22Rv1 (cell line): ENCODE data around the gene OCRL.

Experiments used
- H3K27ac ChIP-seq: fragments of 450-650 bp; 2 replicates; pipeline ENCODE4 v1.5.1; 2017
- ZFX ChIP-seq: fragments of 450-650 bp; IDR thresholded peaks from 2 replicates; pipeline ENCODE4 v1.6.1; 2017; ENCODE audit warnings: antibody characterized with exemption, borderline replicate concordance
- TF ChIP-seq, protein P1 (sequence below): fragments of 450-650 bp; IDR thresholded peaks from 2 replicates; pipeline ENCODE4 v1.5.1; 2017; ENCODE audit warnings: mild to moderate bottlenecking

OCRL gene

DNA sequence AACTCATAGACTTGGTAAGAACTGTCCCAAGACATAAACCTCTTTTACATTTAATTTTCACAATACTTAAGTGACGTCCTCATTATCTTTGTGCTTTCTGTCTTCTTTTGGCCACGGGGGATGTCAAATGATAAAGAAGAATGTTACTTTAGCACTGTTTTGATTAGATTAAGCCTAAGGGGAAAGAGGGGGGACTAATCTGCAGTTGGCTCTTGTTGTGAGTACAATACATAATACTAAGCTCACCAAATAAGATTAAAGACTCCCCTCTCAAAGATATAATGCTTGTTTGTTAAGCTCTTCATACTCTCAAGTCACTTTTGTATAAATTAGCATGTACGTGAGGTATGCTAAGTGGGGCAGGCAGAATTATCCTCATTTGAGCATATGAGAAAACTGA, 36.5 kb downstream of the OCRL start:
- H3K27ac ChIP-seq, result no peak overlapping the region
- TF ChIP-seq ZFX, result no peak
- TF ChIP-seq, protein P1, sequence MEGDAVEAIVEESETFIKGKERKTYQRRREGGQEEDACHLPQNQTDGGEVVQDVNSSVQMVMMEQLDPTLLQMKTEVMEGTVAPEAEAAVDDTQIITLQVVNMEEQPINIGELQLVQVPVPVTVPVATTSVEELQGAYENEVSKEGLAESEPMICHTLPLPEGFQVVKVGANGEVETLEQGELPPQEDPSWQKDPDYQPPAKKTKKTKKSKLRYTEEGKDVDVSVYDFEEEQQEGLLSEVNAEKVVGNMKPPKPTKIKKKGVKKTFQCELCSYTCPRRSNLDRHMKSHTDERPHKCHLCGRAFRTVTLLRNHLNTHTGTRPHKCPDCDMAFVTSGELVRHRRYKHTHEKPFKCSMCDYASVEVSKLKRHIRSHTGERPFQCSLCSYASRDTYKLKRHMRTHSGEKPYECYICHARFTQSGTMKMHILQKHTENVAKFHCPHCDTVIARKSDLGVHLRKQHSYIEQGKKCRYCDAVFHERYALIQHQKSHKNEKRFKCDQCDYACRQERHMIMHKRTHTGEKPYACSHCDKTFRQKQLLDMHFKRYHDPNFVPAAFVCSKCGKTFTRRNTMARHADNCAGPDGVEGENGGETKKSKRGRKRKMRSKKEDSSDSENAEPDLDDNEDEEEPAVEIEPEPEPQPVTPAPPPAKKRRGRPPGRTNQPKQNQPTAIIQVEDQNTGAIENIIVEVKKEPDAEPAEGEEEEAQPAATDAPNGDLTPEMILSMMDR, result no peak

DNA sequence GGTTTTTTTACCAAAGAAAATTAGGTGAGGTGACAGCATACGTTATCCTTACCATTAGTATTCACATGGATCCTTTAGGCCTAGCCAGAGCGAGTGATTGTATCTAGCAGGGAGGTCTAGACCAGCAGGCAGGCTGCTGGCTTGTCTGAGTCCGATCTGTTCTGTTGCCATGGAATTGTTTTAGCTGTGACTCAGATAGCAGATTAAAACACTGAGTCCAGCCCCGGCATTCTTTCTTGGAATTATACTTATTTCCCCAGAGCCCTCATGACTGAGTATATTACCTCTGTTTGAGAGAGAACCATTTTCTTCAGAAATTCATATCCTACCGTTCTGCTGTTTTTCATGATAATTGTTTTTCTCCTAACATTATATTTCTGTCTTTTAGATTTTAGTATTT, 37.4 kb downstream of the OCRL start:
- H3K27ac ChIP-seq, result no peak overlapping the region

DNA sequence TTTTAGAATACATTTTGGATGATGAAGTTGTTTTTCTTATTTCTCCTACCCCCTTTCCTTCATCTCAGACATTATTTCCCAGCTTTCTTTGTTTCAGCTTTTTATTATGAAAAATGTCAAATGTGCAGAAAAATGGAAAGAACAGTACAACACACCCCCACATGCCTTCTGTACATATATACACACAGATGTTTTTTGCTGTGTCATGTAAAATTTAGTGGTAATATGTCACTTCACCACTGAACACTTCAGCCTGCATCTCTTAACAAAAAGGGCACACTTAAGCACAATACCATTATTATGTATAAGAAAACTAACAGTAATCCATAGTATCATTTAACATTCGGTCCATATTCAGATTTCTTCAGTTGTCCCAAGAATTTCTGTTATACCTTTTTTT, 37.8 kb downstream of the OCRL start:
- H3K27ac ChIP-seq, result no peak overlapping the region
- TF ChIP-seq ZFX, result no peak
- TF ChIP-seq, protein P1, result no peak

More for the DNA sequence above, 37.4 kb downstream of the OCRL start:
- no peak for TF ChIP-seq ZFX
- TF ChIP-seq, protein P1, result no peak

DNA sequence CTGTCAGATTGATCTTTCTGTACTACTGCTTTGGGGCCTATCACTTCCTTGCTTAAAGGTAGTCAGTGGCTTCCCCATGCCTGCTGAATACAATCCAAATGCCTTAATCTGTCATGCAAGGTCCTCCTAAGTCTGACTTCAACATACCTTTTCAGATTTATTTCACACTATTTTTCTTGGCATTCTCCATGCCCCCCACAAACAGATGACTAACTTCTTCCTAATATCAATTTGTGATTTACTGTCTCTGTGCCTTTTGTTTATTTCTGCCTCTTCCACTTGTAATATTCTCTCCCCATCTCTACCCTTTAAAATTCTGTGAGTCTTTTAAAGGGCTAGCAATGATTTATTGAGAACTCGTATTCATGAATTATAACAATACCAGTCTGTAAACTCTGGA, 41.8 kb downstream of the OCRL start:
- TF ChIP-seq ZFX, result no peak
- TF ChIP-seq, protein P1, result no peak
- no peak overlapping the region for H3K27ac ChIP-seq

DNA sequence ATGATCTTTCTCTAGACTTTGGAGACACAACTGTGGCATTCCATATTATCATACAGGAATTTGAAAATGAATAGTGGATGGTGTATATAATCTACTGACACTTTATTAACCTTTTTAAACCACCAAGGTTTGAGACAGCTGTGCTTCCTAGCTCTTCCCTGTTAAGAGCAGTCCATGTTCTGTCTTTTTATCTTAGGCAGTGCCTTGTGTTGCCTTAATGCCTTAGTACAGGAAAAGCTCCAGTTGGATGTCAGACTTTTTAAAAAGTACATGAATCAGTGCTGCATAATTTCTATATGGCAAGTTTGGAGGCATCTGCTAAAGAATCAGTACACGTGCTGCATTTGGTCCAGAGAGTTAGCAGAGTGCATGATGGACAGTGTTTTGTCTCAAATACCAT, 45.1 kb downstream of the OCRL start:
- TF ChIP-seq, protein P1, result no peak
- TF ChIP-seq ZFX, result no peak
- H3K27ac ChIP-seq, result no peak overlapping the region

DNA sequence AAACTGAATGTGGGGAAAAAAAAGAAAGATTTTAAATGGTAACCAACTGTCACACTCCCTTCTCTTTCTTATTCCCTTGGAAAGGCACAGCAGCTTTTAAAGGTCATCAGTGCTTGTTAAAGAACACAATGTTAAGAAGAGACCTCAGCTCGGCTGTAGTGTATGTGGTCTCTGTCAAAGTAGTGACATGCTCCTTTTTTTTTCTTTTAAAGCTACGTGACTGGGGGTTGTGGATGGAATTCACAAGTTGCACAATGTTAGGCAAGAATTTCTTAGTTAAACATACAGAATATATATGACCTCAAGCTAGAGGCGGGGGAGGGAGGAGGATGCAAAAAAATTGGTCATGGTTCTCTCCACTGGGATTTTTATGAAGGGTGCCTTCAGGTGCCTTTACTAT, 45.6 kb downstream of the OCRL start:
- TF ChIP-seq, protein P1, result no peak
- no peak for TF ChIP-seq ZFX
- H3K27ac ChIP-seq, result no peak overlapping the region

DNA sequence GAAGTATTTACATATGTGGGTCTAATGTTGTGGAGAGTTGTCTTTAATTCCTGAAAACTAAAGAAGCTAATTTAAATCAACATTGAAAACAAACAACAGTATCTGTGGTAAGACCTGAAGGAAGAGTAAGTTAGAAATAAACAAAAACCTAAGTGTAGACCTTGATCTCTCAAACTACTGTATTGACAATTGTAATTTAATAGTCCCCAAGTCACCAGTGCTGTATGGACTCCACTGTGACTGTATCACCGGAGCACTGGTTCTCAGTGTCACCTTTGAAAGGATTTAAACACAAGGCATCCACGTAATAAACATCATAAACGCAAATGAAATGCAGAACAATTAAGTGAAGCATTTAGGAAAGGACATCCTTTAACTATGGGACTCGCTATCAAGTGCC, 46.4 kb downstream of the OCRL start:
- TF ChIP-seq ZFX, result no peak
- TF ChIP-seq, protein P1, result no peak
- no peak overlapping the region for H3K27ac ChIP-seq
